K562 (cell line): ENCODE results near the gene CHD3. TPM values are rescaled to one million over a fixed set of nuclear protein-coding genes. Genes with fewer than 3 reads are reported as not detected.

ENCODE experiments used
- ATAC-seq: fragments of 200-7000 bp; cut with Tn5 transposase; 3 replicates; pipeline ENCODE4 v1.9.1; 2020; ENCODE audit warnings: moderate library complexity
- BruUV-seq: library from RNA; stranded (reverse); fragments of 400-500 nt; replicated peaks from 2 replicates; lab custom pipeline; 2021; lab: Mats Ljungman, UMichigan
- CTCF ChIA-PET: fragments of 300-600 bp; formaldehyde crosslinking; extraction: SDS; loops from one replicate; lab custom pipeline; 2021; ENCODE audit warnings: low intra/inter-chr PET ratio; lab: Yijun Ruan, JAX
- POLR2A ChIA-PET: fragments of 300-600, 350-650 bp; sonication (Branson Sonifier 250); formaldehyde crosslinking; extraction: SDS; loops from one replicate; lab custom pipeline; 2021; ENCODE audit warnings: antibody characterized with exemption, inconsistent platforms; lab: Yijun Ruan, JAX
- DNase-seq, 4 experiments: peaks; one replicate each; pipeline versions ENCODE4 v3.0.0 to v3.0.0-alpha.2; 2011 to 2018; ENCODE audit warnings: low spot score in 3 of 4, mixed read lengths in 3 of 4; ENCODE audit errors: extremely low read depth in 1 of 4
- FAIRE-seq: peaks from 2 replicates; lab custom pipeline; 2011; peaks lifted over from hg19 to GRCh38; lab: Jason Lieb, UNC
- H2AFZ ChIP-seq: 2 replicates; pipeline ENCODE4 v1.6.0; 2011; ENCODE audit warnings: low read depth, low read length, control low read depth, inconsistent platforms
- H3K27ac ChIP-seq: fragments of 200-600 bp; 3 replicates; pipeline ENCODE4 v1.8.0; 2011; ENCODE audit warnings: low read depth, mild to moderate bottlenecking, control low read depth, inconsistent platforms, low read length, moderate library complexity, mixed read lengths; ENCODE audit errors: extremely low read depth
- H3K27me3 ChIP-seq, 2 experiments: fragments of 300-600 bp in 1 of 2; 2 replicates in 1 of 2; 3 replicates in 1 of 2; pipeline versions ENCODE4 v1.6.0 to v1.8.0; 2011; ENCODE audit warnings: inconsistent platforms in 2 of 2, low read length in 2 of 2, mild to moderate bottlenecking in 1 of 2, mixed read lengths in 1 of 2, moderate library complexity in 1 of 2; ENCODE audit not compliant: control insufficient read depth in 2 of 2, insufficient read depth in 2 of 2
- H3K36me3 ChIP-seq: fragments of 300-600 bp; 3 replicates; pipeline ENCODE4 v1.8.0; 2011; ENCODE audit warnings: mild to moderate bottlenecking, low read length, inconsistent platforms; ENCODE audit not compliant: control insufficient read depth, insufficient read depth
- H3K4me1 ChIP-seq, 2 experiments: fragments of 200-600 bp in 1 of 2; replicated peaks in 1 of 2; 2 replicates in 1 of 2; 3 replicates in 1 of 2; pipeline versions ENCODE4 v1.5.1 to v1.8.0; 2011; ENCODE audit warnings: inconsistent platforms in 2 of 2, low read length in 2 of 2, mild to moderate bottlenecking in 1 of 2, mixed read lengths in 1 of 2, moderate library complexity in 1 of 2; ENCODE audit not compliant: control insufficient read depth in 2 of 2, insufficient read depth in 2 of 2
- H3K4me2 ChIP-seq: 2 replicates; pipeline ENCODE4 v1.6.1; 2011; ENCODE audit warnings: low read length, control low read depth, inconsistent platforms, mixed read lengths; ENCODE audit not compliant: insufficient read depth
- H3K4me3 ChIP-seq: fragments of 200-600 bp; sonication (generic), shearing (Covaris generic); 2 replicates; pipeline ENCODE4 v1.5.1; 2016; ENCODE audit warnings: control low read depth, inconsistent platforms
- H3K79me2 ChIP-seq: fragments of 200-600 bp; 3 replicates; pipeline ENCODE4 v1.8.0; 2011; ENCODE audit warnings: low read length, inconsistent platforms; ENCODE audit not compliant: control insufficient read depth, insufficient read depth
- H3K9ac ChIP-seq, 2 experiments: 2 replicates each; pipeline versions ENCODE4 v1.6.0 to v1.6.1; 2011; ENCODE audit warnings: low read depth in 2 of 2, low read length in 2 of 2, control low read depth in 1 of 2, inconsistent platforms in 1 of 2, mild to moderate bottlenecking in 1 of 2, mixed read lengths in 1 of 2; ENCODE audit not compliant: insufficient read depth in 1 of 2
- H3K9me1 ChIP-seq: one replicate; pipeline ENCODE4 v1.6.0; 2011; ENCODE audit warnings: inconsistent platforms, mild to moderate bottlenecking, low read length, moderate library complexity; ENCODE audit not compliant: control insufficient read depth, insufficient read depth
- H3K9me3 ChIP-seq: replicated peaks from 2 replicates; pipeline ENCODE4 v1.5.1; 2011; ENCODE audit warnings: low read depth, low read length, inconsistent platforms; ENCODE audit not compliant: control insufficient read depth, insufficient read depth
- H4K20me1 ChIP-seq: replicated peaks from 2 replicates; pipeline ENCODE4 v1.6.1; 2011; ENCODE audit warnings: low read length, inconsistent platforms, mixed read lengths; ENCODE audit not compliant: control insufficient read depth, insufficient read depth
- ARNT ChIP-seq, 2 experiments: fragments of 450-650 bp; IDR thresholded peaks; 2 replicates each; pipeline ENCODE4 v1.6.1; 2016; ENCODE audit warnings: mild to moderate bottlenecking in 1 of 2
- NR2C1 ChIP-seq, 2 experiments: fragments of 450-650 bp; IDR thresholded peaks; 2 replicates each; pipeline ENCODE4 v1.6.1; 2017; ENCODE audit warnings: mild to moderate bottlenecking in 2 of 2, antibody characterized with exemption in 1 of 2, inconsistent platforms in 1 of 2, missing compliant biosample characterization in 1 of 2, missing genetic modification characterization in 1 of 2
- SMAD2 ChIP-seq: fragments of 150-350 bp; IDR thresholded peaks from 2 replicates; pipeline ENCODE4 v1.6.1; 2014; ENCODE audit warnings: low read depth, mild to moderate bottlenecking, low read length
- TAF7 ChIP-seq: fragments of 450-650 bp; IDR thresholded peaks from 2 replicates; pipeline ENCODE4 v1.6.1; 2016; ENCODE audit warnings: missing genetic modification characterization, missing compliant biosample characterization
- YY1 ChIP-seq, 3 experiments: IDR thresholded peaks; 2 replicates each; pipeline ENCODE4 v1.6.1; 2011; ENCODE audit warnings: low read length in 2 of 3, mild to moderate bottlenecking in 2 of 3, moderate library complexity in 2 of 3, borderline replicate concordance in 1 of 3, control low read depth in 1 of 3, low read depth in 1 of 3; ENCODE audit not compliant: insufficient read depth in 3 of 3, insufficient replicate concordance in 2 of 3, control insufficient read depth in 1 of 3, insufficient read length in 1 of 3; ENCODE audit errors: extremely low read depth in 1 of 3
- WGBS: fragments of 100-300 bp; shearing (Covaris generic); methylation state at CpG from one replicate; pipeline ENCODE4 v1.1.6; 2016; ENCODE audit warnings: low coverage, mixed read lengths; ENCODE audit not compliant: insufficient coverage; ENCODE audit errors: missing lambda C conversion rate; 5-methylcytosine and 5-hydroxymethylcytosine counted together
- in situ Hi-C: fragments of 300-500 bp; cut with MboI; formaldehyde crosslinking; loops from 4 replicates; pipeline ENCODE4 v1.15.0; 2018; ENCODE audit warnings: inconsistent platforms, mixed read lengths
- intact Hi-C: fragments of 100-400 bp; cut with micrococcal nuclease; formaldehyde crosslinking; loops from 2 replicates; pipeline ENCODE4 v1.14.2; 2022
- polyA plus RNA-seq, 8 experiments: library from polyadenylated mRNA; depleted of rRNA in 4 of 8; stranded (reverse) in 5 of 8; unstranded in 3 of 8; fragments of >200 nt; fragmentation: Nextera tagmentation in 2 of 8; fragmentation: Illumina TruSeq in 1 of 8; extraction: Ambion mirVana in 2 of 8; extraction: Trizol in 1 of 8; gene quantifications; 2 replicates each; pipeline versions ENCODE4 v1.2.1 to v1.2.3, GENCODE V29; 2011 to 2014; ENCODE audit warnings: inconsistent platforms in 1 of 8, missing spikeins in 1 of 8
- total RNA-seq, 7 experiments: library from RNA; depleted of rRNA in 6 of 7; stranded (reverse); fragments of >200 nt in 6 of 7; fragmentation: Illumina TruSeq in 2 of 7; extraction: Trizol in 2 of 7; gene quantifications; 2 replicates each; pipeline versions ENCODE4 v1.2.1 to v1.2.3, GENCODE V29; 2011 to 2021; ENCODE audit warnings: low replicate concordance in 1 of 7
- TF ChIP-seq, protein P1 (sequence below): fragments of 250-450 bp; sonication (Bioruptor Pico); IDR thresholded peaks from 2 replicates; pipeline ENCODE4 v1.5.0; 2021
- TF ChIP-seq, protein P2 (sequence below): fragments of 450-650 bp; IDR thresholded peaks from 2 replicates; pipeline ENCODE4 v1.6.1; 2018; ENCODE audit not compliant: partially characterized antibody
- TF ChIP-seq, protein P3 (sequence below), 2 experiments: IDR thresholded peaks in 1 of 2; conservative IDR thresholded peaks in 1 of 2; 2 replicates each; pipeline ENCODE4 v1.6.1; 2016; ENCODE audit warnings: low read depth in 2 of 2, mild to moderate bottlenecking in 1 of 2, missing compliant biosample characterization in 1 of 2, missing genetic modification characterization in 1 of 2, moderate library complexity in 1 of 2
- TF ChIP-seq, protein P4 (sequence below), 2 experiments: fragments of 250-450 bp in 1 of 2; fragments of 450-650 bp in 1 of 2; sonication (Bioruptor Pico) in 1 of 2; IDR thresholded peaks; 2 replicates each; pipeline versions ENCODE4 v1.6.1 to v1.8.0; 2016 to 2021; ENCODE audit warnings: mild to moderate bottlenecking in 2 of 2, moderate library complexity in 2 of 2, missing compliant biosample characterization in 1 of 2, missing genetic modification characterization in 1 of 2

CHD3 gene
- total and polyA plus RNA-seq, 9 of the 15 experiments (the other 6 are each of a cell fraction or from before 2014, with no cell fraction given), result 0.39 to 38.2 (median 21.2) TPM

DNA sequence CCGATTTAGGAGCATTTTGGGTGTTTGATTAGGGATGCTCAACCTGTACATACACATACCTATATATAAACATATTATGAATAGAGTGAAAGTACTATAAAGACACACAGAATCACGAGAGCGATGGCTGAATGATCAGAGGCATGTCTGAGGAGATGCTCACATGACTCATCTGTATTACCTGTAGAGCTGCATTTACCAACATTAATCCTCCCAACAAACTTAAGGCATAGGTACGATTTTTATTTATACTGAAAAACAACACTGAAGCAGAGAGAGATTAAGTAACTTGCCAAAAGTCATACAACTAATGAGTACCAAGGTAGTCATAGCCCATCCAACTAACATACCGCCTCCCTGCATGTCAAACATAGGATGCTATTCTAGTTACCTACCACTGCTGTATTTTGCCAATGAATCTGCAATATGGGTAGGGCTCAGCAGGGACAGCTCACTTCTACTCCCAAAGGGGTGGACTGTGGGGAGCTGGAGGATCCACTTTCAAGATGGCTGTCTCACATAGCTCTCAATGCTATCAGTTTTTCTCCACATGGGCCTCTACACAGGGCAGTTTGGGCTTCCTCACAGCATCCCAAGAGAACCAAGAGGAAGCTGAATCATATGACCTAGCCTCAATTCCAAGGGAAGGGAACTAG is 23.5 kb upstream of the CHD3 start:
- DNase-seq (no peak), ATAC-seq (no peak), FAIRE-seq (no peak)
- no peaks in the 10 kb centered on the region for H3K27me3 ChIP-seq
- ChIA-PET POLR2A (interaction anchor here (1.0 to 1.4 kb wide), 3 partner anchors 9 to 118 kb away, joined by 3 to 5 read pairs (median 4); no protein-coding TSS in a partner anchor), CTCF (no interaction called here)
- intact Hi-C loops, result no loop called here
- H3K36me3 ChIP-seq, result peaks cover 21% of the 10 kb centered on the region; the same call in 2 of the 3 replicates
- no peak for TF ChIP-seq NR2C1 (IDR thresholded peaks at IDR 0.05)
- TF ChIP-seq NR2C1 (tag; IDR thresholded peaks at IDR 0.05), result no peak
- TF ChIP-seq, protein P1, sequence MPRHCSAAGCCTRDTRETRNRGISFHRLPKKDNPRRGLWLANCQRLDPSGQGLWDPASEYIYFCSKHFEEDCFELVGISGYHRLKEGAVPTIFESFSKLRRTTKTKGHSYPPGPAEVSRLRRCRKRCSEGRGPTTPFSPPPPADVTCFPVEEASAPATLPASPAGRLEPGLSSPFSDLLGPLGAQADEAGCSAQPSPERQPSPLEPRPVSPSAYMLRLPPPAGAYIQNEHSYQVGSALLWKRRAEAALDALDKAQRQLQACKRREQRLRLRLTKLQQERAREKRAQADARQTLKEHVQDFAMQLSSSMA, result no peak
- TF ChIP-seq, protein P2, sequence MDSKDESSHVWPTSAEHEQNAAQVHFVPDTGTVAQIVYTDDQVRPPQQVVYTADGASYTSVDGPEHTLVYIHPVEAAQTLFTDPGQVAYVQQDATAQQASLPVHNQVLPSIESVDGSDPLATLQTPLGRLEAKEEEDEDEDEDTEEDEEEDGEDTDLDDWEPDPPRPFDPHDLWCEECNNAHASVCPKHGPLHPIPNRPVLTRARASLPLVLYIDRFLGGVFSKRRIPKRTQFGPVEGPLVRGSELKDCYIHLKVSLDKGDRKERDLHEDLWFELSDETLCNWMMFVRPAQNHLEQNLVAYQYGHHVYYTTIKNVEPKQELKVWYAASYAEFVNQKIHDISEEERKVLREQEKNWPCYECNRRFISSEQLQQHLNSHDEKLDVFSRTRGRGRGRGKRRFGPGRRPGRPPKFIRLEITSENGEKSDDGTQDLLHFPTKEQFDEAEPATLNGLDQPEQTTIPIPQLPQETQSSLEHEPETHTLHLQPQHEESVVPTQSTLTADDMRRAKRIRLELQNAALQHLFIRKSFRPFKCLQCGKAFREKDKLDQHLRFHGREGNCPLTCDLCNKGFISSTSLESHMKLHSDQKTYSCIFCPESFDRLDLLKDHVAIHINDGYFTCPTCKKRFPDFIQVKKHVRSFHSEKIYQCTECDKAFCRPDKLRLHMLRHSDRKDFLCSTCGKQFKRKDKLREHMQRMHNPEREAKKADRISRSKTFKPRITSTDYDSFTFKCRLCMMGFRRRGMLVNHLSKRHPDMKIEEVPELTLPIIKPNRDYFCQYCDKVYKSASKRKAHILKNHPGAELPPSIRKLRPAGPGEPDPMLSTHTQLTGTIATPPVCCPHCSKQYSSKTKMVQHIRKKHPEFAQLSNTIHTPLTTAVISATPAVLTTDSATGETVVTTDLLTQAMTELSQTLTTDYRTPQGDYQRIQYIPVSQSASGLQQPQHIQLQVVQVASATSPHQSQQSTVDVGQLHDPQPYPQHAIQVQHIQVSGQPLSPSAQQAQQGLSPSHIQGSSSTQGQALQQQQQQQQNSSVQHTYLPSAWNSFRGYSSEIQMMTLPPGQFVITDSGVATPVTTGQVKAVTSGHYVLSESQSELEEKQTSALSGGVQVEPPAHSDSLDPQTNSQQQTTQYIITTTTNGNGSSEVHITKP, result peak; percentile 25
- TF ChIP-seq TAF7 (tag), result no peak
- no peak for TF ChIP-seq ARNT (IDR thresholded peaks at IDR 0.05)
- TF ChIP-seq, protein P3, sequence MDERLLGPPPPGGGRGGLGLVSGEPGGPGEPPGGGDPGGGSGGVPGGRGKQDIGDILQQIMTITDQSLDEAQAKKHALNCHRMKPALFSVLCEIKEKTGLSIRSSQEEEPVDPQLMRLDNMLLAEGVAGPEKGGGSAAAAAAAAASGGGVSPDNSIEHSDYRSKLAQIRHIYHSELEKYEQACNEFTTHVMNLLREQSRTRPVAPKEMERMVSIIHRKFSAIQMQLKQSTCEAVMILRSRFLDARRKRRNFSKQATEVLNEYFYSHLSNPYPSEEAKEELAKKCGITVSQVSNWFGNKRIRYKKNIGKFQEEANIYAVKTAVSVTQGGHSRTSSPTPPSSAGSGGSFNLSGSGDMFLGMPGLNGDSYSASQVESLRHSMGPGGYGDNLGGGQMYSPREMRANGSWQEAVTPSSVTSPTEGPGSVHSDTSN (CRISPR knock-in tag; IDR thresholded peaks at IDR 0.05; ENCODE audit: low read depth), result no peak
- TF ChIP-seq, protein P3 (tag; conservative IDR thresholded peaks at IDR 0.05; ENCODE audit: low read depth), result no peak
- TF ChIP-seq, protein P4, sequence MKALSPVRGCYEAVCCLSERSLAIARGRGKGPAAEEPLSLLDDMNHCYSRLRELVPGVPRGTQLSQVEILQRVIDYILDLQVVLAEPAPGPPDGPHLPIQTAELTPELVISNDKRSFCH (CRISPR knock-in tag; IDR thresholded peaks at IDR 0.05), result no peak
- TF ChIP-seq, protein P4 (tag; IDR thresholded peaks at IDR 0.05), result no peak
- no peak for TF ChIP-seq SMAD2
- TF ChIP-seq YY1 (IDR thresholded peaks at IDR 0.05; ENCODE audit: borderline replicate concordance in 1 of 3, control insufficient read depth in 1 of 3, extremely low read depth in 1 of 3, insufficient read depth in 3 of 3, insufficient read length in 1 of 3, insufficient replicate concordance in 2 of 3, low read depth in 1 of 3, low read length in 2 of 3), result peak in 1 of 3 experiments; percentile 64
- no peaks in the 10 kb centered on the region for H3K9me1 ChIP-seq
- in situ Hi-C loops, result no loop called here
- BruUV-seq, result no TSS peak
- no peak overlapping the region for H3K27ac ChIP-seq
- no peaks in the 10 kb centered on the region; the same call in 2 of the 3 replicates for H3K79me2 ChIP-seq
- no peaks in the 10 kb centered on the region for H3K9me3 ChIP-seq
- no peak overlapping the region for H2AFZ ChIP-seq
- WGBS, result 92% methylated on average over 4 of the region's 5 CpGs
- no peak overlapping the region for H3K4me3 ChIP-seq
- H3K9ac ChIP-seq, result no peak overlapping the region
- no peaks in the 10 kb centered on the region; a peak in 1 of 5 replicates for H3K4me1 ChIP-seq
- H4K20me1 ChIP-seq, result no peaks in the 10 kb centered on the region
- H3K4me2 ChIP-seq, result no peak overlapping the region
